Endothelial cell of umbilical vein (primary cell): ENCODE measurements around the gene INKA2. TPM values are rescaled to one million over a fixed set of nuclear protein-coding genes. Genes with fewer than 3 reads are reported as not detected.

Experiments
- BruUV-seq: library from RNA; stranded (reverse); fragments of 400-500 nt; replicated peaks from 2 replicates; lab custom pipeline; 2021; lab: Mats Ljungman, UMichigan
- CTCF ChIA-PET: fragments of 300-600, 350-600 bp; sonication (Branson Sonifier 250); formaldehyde crosslinking; loops from one replicate; lab custom pipeline; 2021; ENCODE audit warnings: antibody characterized with exemption, inconsistent platforms; lab: Charles Lee
- POLR2A ChIA-PET: fragments of 300-600, 350-600 bp; sonication (Branson Sonifier 250); formaldehyde crosslinking; loops from one replicate; lab custom pipeline; 2021; ENCODE audit warnings: antibody characterized with exemption, inconsistent platforms; lab: Charles Lee
- DNase-seq: peaks from one replicate; pipeline ENCODE4 v3.0.0-alpha.2; 2011; ENCODE audit warnings: low read depth, low spot score
- FAIRE-seq: peaks from 2 replicates; lab custom pipeline; 2011; peaks lifted over from hg19 to GRCh38; lab: Jason Lieb, UNC
- H2AFZ ChIP-seq: 2 replicates; pipeline ENCODE4 v1.6.0; 2012; ENCODE audit warnings: low read depth, low read length, control low read depth, inconsistent platforms
- H3K27ac ChIP-seq: 2 replicates; pipeline ENCODE4 v1.5.1; 2011; ENCODE audit warnings: low read depth, mild to moderate bottlenecking, control low read depth, low read length, moderate library complexity; ENCODE audit not compliant: insufficient read depth
- H3K27me3 ChIP-seq, 2 experiments: 2 replicates each; pipeline versions ENCODE4 v1.6.0 to v1.6.1; 2011; ENCODE audit warnings: low read length in 2 of 2, mixed read lengths in 1 of 2; ENCODE audit not compliant: control insufficient read depth in 2 of 2, insufficient read depth in 2 of 2
- H3K36me3 ChIP-seq, 2 experiments: 2 replicates in 1 of 2; 3 replicates in 1 of 2; pipeline ENCODE4 v1.5.1; 2011; ENCODE audit warnings: low read length in 2 of 2, mild to moderate bottlenecking in 1 of 2, moderate library complexity in 1 of 2; ENCODE audit not compliant: control insufficient read depth in 2 of 2, insufficient read depth in 2 of 2; ENCODE audit errors: extremely low read depth in 1 of 2
- H3K4me1 ChIP-seq: 3 replicates; pipeline ENCODE4 v1.5.1; 2011; ENCODE audit warnings: mild to moderate bottlenecking, low read length; ENCODE audit not compliant: control insufficient read depth, insufficient read depth; ENCODE audit errors: extremely low read depth
- H3K4me2 ChIP-seq: 2 replicates; pipeline ENCODE4 v1.6.1; 2011; ENCODE audit warnings: low read length, control low read depth, mixed read lengths; ENCODE audit not compliant: insufficient read depth
- H3K4me3 ChIP-seq, 3 experiments: fragments of 200-600 bp in 1 of 3; sonication (generic), shearing (Covaris generic) in 1 of 3; replicated peaks in 1 of 3; 2 replicates each; pipeline ENCODE4 v1.5.1; 2011 to 2016; ENCODE audit warnings: control low read depth in 3 of 3, low read length in 3 of 3, mild to moderate bottlenecking in 2 of 3, inconsistent platforms in 1 of 3, low read depth in 1 of 3, moderate library complexity in 1 of 3; ENCODE audit not compliant: insufficient read depth in 1 of 3
- H3K79me2 ChIP-seq: 2 replicates; pipeline ENCODE4 v1.6.0; 2012; ENCODE audit warnings: low read length, inconsistent platforms; ENCODE audit not compliant: control insufficient read depth, insufficient read depth
- H3K9ac ChIP-seq: replicated peaks from 2 replicates; pipeline ENCODE3; 2011; ENCODE audit warnings: low read length, control low read depth; ENCODE audit not compliant: insufficient read depth; ENCODE audit errors: extremely low read depth
- H3K9me1 ChIP-seq: replicated peaks from 3 replicates; pipeline ENCODE4 v1.6.0; 2011; ENCODE audit warnings: mild to moderate bottlenecking, low read length; ENCODE audit not compliant: control insufficient read depth, insufficient read depth; ENCODE audit errors: extremely low read depth
- H3K9me3 ChIP-seq: replicated peaks from 2 replicates; pipeline ENCODE4 v1.5.1; 2012; ENCODE audit warnings: low read length, inconsistent platforms; ENCODE audit not compliant: control insufficient read depth, insufficient read depth
- H4K20me1 ChIP-seq: replicated peaks from 2 replicates; pipeline ENCODE3; 2011; ENCODE audit warnings: mild to moderate bottlenecking, low read length; ENCODE audit not compliant: control insufficient read depth, insufficient read depth; ENCODE audit errors: extremely low read depth
- EZH2 ChIP-seq: IDR thresholded peaks from 2 replicates; pipeline ENCODE4 v1.6.1; 2012; ENCODE audit warnings: borderline replicate concordance, low read depth, mild to moderate bottlenecking, moderate library complexity, low read length, inconsistent platforms; ENCODE audit not compliant: severe bottlenecking
- FOS ChIP-seq: IDR thresholded peaks from 2 replicates; pipeline ENCODE4 v1.6.1; 2011; ENCODE audit warnings: mild to moderate bottlenecking, low read length, moderate library complexity, borderline replicate concordance; ENCODE audit not compliant: insufficient read depth
- GATA2 ChIP-seq: IDR thresholded peaks from 2 replicates; pipeline ENCODE4 v1.7.0; 2011; ENCODE audit warnings: low read depth, mild to moderate bottlenecking, moderate library complexity, mixed read lengths, low read length; ENCODE audit not compliant: insufficient read length, insufficient read depth
- JUN ChIP-seq: IDR thresholded peaks from 2 replicates; pipeline ENCODE4 v1.6.1; 2011; ENCODE audit warnings: borderline replicate concordance, low read depth; ENCODE audit not compliant: insufficient read length, insufficient read depth
- MYC ChIP-seq: IDR thresholded peaks from one replicate; pipeline ENCODE4 v1.6.1; 2011; ENCODE audit warnings: mild to moderate bottlenecking, low read depth, low read length
- POLR2A ChIP-seq: IDR thresholded peaks from 2 replicates; pipeline ENCODE4 v1.6.1; 2012; ENCODE audit warnings: low read depth, mild to moderate bottlenecking, control low read depth, low read length
- POLR2AphosphoS5 ChIP-seq: IDR thresholded peaks from 2 replicates; pipeline ENCODE4 v1.6.1; 2012; ENCODE audit warnings: low read depth, mild to moderate bottlenecking, control low read depth, low read length, moderate library complexity; ENCODE audit not compliant: insufficient read depth
- dilution Hi-C: fragments of 300-500 bp; cut with MboI; formaldehyde crosslinking; loops from one replicate; pipeline ENCODE4 v1.15.0; 2019; ENCODE audit warnings: low sequenced_read_pairs; ENCODE audit not compliant: extremely low pct_ligation_motif_present
- intact Hi-C: fragments of 100-400 bp; cut with micrococcal nuclease; formaldehyde crosslinking; loops from one replicate; pipeline ENCODE4 v1.10.0; 2022
- polyA plus RNA-seq, 4 experiments: library from polyadenylated mRNA; depleted of rRNA in 3 of 4; stranded (reverse) in 3 of 4; unstranded in 1 of 4; fragments of >200 nt; gene quantifications; 2 replicates each; pipeline versions ENCODE4 v1.2.1 to v1.2.3, GENCODE V29; 2011 to 2012; ENCODE audit warnings: missing spikeins in 1 of 4
- total RNA-seq: library from RNA; stranded (reverse); gene quantifications from 2 replicates; pipeline ENCODE4 v1.2.3, GENCODE V29; 2021
- TF ChIP-seq, protein P1 (sequence below): IDR thresholded peaks from 2 replicates; pipeline ENCODE4 v1.6.1; 2011; ENCODE audit not compliant: insufficient read depth, insufficient read length
- TF ChIP-seq, protein P2 (sequence below), 2 donors: IDR thresholded peaks; 1 replicate in 1 of 2; 2 replicates in 1 of 2; pipeline ENCODE4 v1.5.1; 2011; ENCODE audit warnings: low read length in 2 of 2, mild to moderate bottlenecking in 2 of 2, moderate library complexity in 2 of 2, control low read depth in 1 of 2, inconsistent platforms in 1 of 2, low read depth in 1 of 2; ENCODE audit not compliant: insufficient read depth in 1 of 2; ENCODE audit errors: extremely low read depth in 1 of 2

Gene INKA2
- total and polyA plus RNA-seq, 2 donors (not counting 3 experiments of a cell fraction or from before 2014, with no cell fraction given), result 2.4 to 7.8 TPM

DNA sequence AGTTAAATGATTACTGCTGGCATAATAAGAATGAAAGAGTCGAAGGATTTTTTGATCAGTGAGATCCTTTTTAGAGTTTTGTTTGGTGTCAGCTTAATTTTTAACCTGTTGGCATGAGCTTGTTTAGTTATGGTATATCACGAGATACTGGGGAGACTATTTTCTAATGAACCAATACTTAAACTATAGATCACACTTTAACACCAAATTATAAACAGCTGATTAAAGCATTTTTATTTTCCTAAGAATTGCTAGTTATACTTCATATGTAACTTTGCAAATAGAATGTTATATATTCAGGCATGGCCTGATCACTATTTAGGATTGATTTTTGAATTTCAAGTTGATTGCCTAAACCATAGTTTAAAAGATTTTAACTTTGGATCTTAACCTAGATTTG lies 22.5 kb upstream of the INKA2 start:
- Histone ChIP-seq H3K4me1 (peaks cover 33% of the 10 kb centered on the region), H3K36me3 (peaks cover 4 to 20% of the 10 kb centered on the region in 2 experiments), H4K20me1 (no peaks in the 10 kb centered on the region), H3K9me3 (no peaks in the 10 kb centered on the region), H2AFZ (no peak overlapping the region), H3K9me1 (no peaks in the 10 kb centered on the region), H3K4me3 (peak overlapping the region in 1 of 3 experiments; percentile 23), H3K4me2 (peak overlapping the region; percentile 67), H3K27ac (no peak overlapping the region), H3K79me2 (peaks cover 41% of the 10 kb centered on the region), H3K9ac (no peak overlapping the region), H3K27me3 (no peaks in the 10 kb centered on the region)
- CTCF ChIA-PET, result interaction anchor here (1.2 to 2.7 kb wide), 4 partner anchors 41 to 280 kb away, joined by 3 to 26 read pairs (median 12); no protein-coding TSS in a partner anchor
- no peak for TF ChIP-seq GATA2
- TF ChIP-seq, protein P1, sequence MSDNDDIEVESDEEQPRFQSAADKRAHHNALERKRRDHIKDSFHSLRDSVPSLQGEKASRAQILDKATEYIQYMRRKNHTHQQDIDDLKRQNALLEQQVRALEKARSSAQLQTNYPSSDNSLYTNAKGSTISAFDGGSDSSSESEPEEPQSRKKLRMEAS, result no peak
- TF ChIP-seq, protein P2, sequence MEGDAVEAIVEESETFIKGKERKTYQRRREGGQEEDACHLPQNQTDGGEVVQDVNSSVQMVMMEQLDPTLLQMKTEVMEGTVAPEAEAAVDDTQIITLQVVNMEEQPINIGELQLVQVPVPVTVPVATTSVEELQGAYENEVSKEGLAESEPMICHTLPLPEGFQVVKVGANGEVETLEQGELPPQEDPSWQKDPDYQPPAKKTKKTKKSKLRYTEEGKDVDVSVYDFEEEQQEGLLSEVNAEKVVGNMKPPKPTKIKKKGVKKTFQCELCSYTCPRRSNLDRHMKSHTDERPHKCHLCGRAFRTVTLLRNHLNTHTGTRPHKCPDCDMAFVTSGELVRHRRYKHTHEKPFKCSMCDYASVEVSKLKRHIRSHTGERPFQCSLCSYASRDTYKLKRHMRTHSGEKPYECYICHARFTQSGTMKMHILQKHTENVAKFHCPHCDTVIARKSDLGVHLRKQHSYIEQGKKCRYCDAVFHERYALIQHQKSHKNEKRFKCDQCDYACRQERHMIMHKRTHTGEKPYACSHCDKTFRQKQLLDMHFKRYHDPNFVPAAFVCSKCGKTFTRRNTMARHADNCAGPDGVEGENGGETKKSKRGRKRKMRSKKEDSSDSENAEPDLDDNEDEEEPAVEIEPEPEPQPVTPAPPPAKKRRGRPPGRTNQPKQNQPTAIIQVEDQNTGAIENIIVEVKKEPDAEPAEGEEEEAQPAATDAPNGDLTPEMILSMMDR (IDR thresholded peaks at IDR 0.05; ENCODE audit: extremely low read depth in 1 of 2, insufficient read depth in 1 of 2, low read depth in 1 of 2, low read length in 2 of 2), result no peak
- no peak for TF ChIP-seq MYC
- TF ChIP-seq FOS, result no peak
- TF ChIP-seq POLR2AphosphoS5, result no peak
- TF ChIP-seq POLR2A, result no peak
- no peak for TF ChIP-seq JUN
- no peak for TF ChIP-seq EZH2
- FAIRE-seq (no peak), DNase-seq (no peak)
- BruUV-seq, result no TSS peak
- dilution Hi-C loops (no loop called here), intact Hi-C loops (no loop called here)
- POLR2A ChIA-PET, result no interaction called here
